Erythroblast (primary cell): ENCODE results near the gene MICU1.

Experiments
- GATA1 ChIP-seq: IDR thresholded peaks from 2 replicates; pipeline ENCODE4 v1.6.1; 2011; ENCODE audit warnings: low read depth, mild to moderate bottlenecking, control low read depth, low read length, moderate library complexity
- POLR2A ChIP-seq: IDR thresholded peaks from 2 replicates; pipeline ENCODE4 v1.6.1; 2011; ENCODE audit warnings: mild to moderate bottlenecking, low read length

DNA sequence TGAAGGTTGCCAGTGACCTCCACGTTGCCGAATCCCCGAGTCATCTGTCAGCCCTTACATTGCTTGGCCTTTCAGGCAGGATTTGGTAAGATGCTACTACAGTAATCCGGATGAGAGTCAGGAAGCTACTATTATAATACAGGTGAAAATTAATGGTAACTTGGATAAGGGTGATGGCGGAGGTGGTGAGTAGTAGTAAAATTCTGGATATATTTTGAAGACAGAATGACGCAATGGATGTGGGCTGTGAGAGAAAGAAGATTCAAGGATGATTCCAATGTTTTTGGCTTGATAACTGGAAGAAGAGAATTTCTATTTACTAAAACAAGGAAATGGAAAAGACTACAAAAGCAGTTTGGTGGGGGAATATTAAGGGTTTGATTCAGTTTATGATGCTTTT is 269.8 kb downstream of the MICU1 start:
- TF ChIP-seq POLR2A (no peak), GATA1 (no peak)
